Right hindlimb (tissue), 1 donor: ENCODE measurements around the gene XRCC5.

ENCODE experiments used
- DNase-seq: peaks from one replicate; pipeline ENCODE4 v3.0.0-alpha.2; 2018

Gene XRCC5

GRCh38 chr2:216236486-216236885 is 127.3 kb downstream of the XRCC5 start:
- no peak for DNase-seq

- no peak for DNase-seq
Observed at GRCh38 chr2:216242365-216242764, 133.2 kb downstream of the XRCC5 start.

- DNase-seq, result no peak
Observed at GRCh38 chr2:216243026-216243425, 133.9 kb downstream of the XRCC5 start.

GRCh38 chr2:216245391-216245975 is 136.3 kb downstream of the XRCC5 start:
- no peak for DNase-seq

GRCh38 chr2:216246766-216247165 is 137.6 kb downstream of the XRCC5 start:
- no peak for DNase-seq
